IMR-90 (cell line): ENCODE results near the gene STK17A. TPM values are rescaled to one million over a fixed set of nuclear protein-coding genes. Genes with fewer than 3 reads are reported as not detected.

Experiments used
- ATAC-seq: fragments of 200-7000 bp; cut with Tn5 transposase; 2 replicates; pipeline ENCODE4 v1.9.1; 2020; ENCODE audit warnings: low read depth, mild to moderate bottlenecking, moderate library complexity
- BruUV-seq: library from RNA; stranded (reverse); fragments of 400-500 nt; replicated peaks from 2 replicates; lab custom pipeline; 2021; lab: Mats Ljungman, UMichigan
- CTCF ChIA-PET: fragments of 300-600 bp; formaldehyde crosslinking; extraction: SDS; loops from one replicate; lab custom pipeline; 2021; ENCODE audit warnings: antibody characterized with exemption; lab: Yijun Ruan, JAX
- POLR2A ChIA-PET: fragments of 300-600 bp; sonication (Branson Sonifier 250); formaldehyde crosslinking; loops from one replicate; lab custom pipeline; 2022; ENCODE audit warnings: antibody characterized with exemption; ENCODE audit not compliant: unreplicated experiment; lab: Charles Lee
- DNase-seq: peaks from one replicate; pipeline ENCODE4 v3.0.0; 2013
- H2AFZ ChIP-seq: replicated peaks from 2 replicates; pipeline ENCODE3; 2013; ENCODE audit warnings: low read length, mild to moderate bottlenecking; ENCODE audit not compliant: poor library complexity
- H2AK5ac ChIP-seq: 2 replicates; pipeline ENCODE4 v1.6.1; 2013; ENCODE audit warnings: low read depth, low read length, inconsistent platforms
- H2AK9ac ChIP-seq: replicated peaks from 2 replicates; pipeline ENCODE3; 2013; ENCODE audit warnings: mild to moderate bottlenecking, low read depth, low read length, moderate library complexity; ENCODE audit not compliant: poor library complexity
- H2BK120ac ChIP-seq: 2 replicates; pipeline ENCODE4 v1.6.1; 2013; ENCODE audit warnings: low read depth, low read length, inconsistent platforms
- H2BK15ac ChIP-seq: 3 replicates; pipeline ENCODE4 v1.6.1; 2013; ENCODE audit warnings: low read depth, low read length, inconsistent platforms
- H2BK20ac ChIP-seq: 2 replicates; pipeline ENCODE4 v1.6.1; 2013; ENCODE audit warnings: low read depth, mild to moderate bottlenecking, inconsistent platforms, low read length, moderate library complexity
- H2BK5ac ChIP-seq: 2 replicates; pipeline ENCODE4 v1.6.1; 2013; ENCODE audit warnings: mild to moderate bottlenecking, low read depth, low read length, inconsistent platforms; ENCODE audit not compliant: poor library complexity, severe bottlenecking
- H3K14ac ChIP-seq: replicated peaks from 2 replicates; pipeline ENCODE4 v1.6.1; 2013; ENCODE audit warnings: low read depth, low read length, inconsistent platforms
- H3K18ac ChIP-seq: 2 replicates; pipeline ENCODE4 v1.6.1; 2013; ENCODE audit warnings: low read depth, low read length, control low read depth
- H3K23ac ChIP-seq: 2 replicates; pipeline ENCODE4 v1.6.1; 2013; ENCODE audit warnings: low read depth, low read length, inconsistent platforms
- H3K27ac ChIP-seq: 2 replicates; pipeline ENCODE4 v1.5.1; 2013; ENCODE audit warnings: mild to moderate bottlenecking, control low read depth, low read length; ENCODE audit not compliant: insufficient read depth
- H3K27me3 ChIP-seq: 2 replicates; pipeline ENCODE4 v1.6.1; 2013; ENCODE audit warnings: low read length; ENCODE audit not compliant: control insufficient read depth, insufficient read depth
- H3K36me3 ChIP-seq: 2 replicates; pipeline ENCODE4 v1.6.1; 2013; ENCODE audit warnings: low read length, mixed read lengths; ENCODE audit not compliant: control insufficient read depth, insufficient read depth
- H3K4ac ChIP-seq: 2 replicates; pipeline ENCODE4 v1.6.1; 2013; ENCODE audit warnings: low read depth, low read length, inconsistent platforms
- H3K4me1 ChIP-seq: 2 replicates; pipeline ENCODE4 v1.6.1; 2013; ENCODE audit warnings: low read length, mixed read lengths; ENCODE audit not compliant: control insufficient read depth, insufficient read depth
- H3K4me2 ChIP-seq: 2 replicates; pipeline ENCODE4 v1.6.1; 2013; ENCODE audit warnings: low read depth, mild to moderate bottlenecking, control low read depth, low read length, moderate library complexity
- H3K4me3 ChIP-seq: 2 replicates; pipeline ENCODE4 v1.5.1; 2013; ENCODE audit warnings: low read depth, mild to moderate bottlenecking, control low read depth, low read length, moderate library complexity; ENCODE audit not compliant: insufficient read depth
- H3K56ac ChIP-seq: 2 replicates; pipeline ENCODE4 v1.6.1; 2013; ENCODE audit warnings: low read length, inconsistent platforms; ENCODE audit not compliant: insufficient read depth; ENCODE audit errors: extremely low read depth
- H3K79me1 ChIP-seq, 2 experiments: 2 replicates each; pipeline ENCODE4 v1.6.1; 2013; ENCODE audit warnings: low read length in 2 of 2, inconsistent platforms in 1 of 2, low read depth in 1 of 2
- H3K9ac ChIP-seq: 2 replicates; pipeline ENCODE4 v1.6.1; 2013; ENCODE audit warnings: low read depth, low read length, control low read depth
- H3K9me1 ChIP-seq: 2 replicates; pipeline ENCODE4 v1.6.1; 2013; ENCODE audit warnings: low read length, inconsistent platforms; ENCODE audit not compliant: insufficient read depth
- H3K9me3 ChIP-seq: 2 replicates; pipeline ENCODE4 v1.6.1; 2013; ENCODE audit warnings: low read length; ENCODE audit not compliant: control insufficient read depth, insufficient read depth
- H4K20me1 ChIP-seq: 2 replicates; pipeline ENCODE4 v1.6.1; 2013; ENCODE audit warnings: low read length, inconsistent platforms; ENCODE audit not compliant: insufficient read depth
- H4K5ac ChIP-seq: 2 replicates; pipeline ENCODE4 v1.6.1; 2013; ENCODE audit warnings: mild to moderate bottlenecking, low read depth, low read length, control low read depth
- H4K8ac ChIP-seq, 2 experiments: 2 replicates each; pipeline ENCODE4 v1.6.1; 2013; ENCODE audit warnings: low read depth in 2 of 2, low read length in 2 of 2, control low read depth in 1 of 2, inconsistent platforms in 1 of 2
- H4K91ac ChIP-seq: 2 replicates; pipeline ENCODE4 v1.6.1; 2013; ENCODE audit warnings: low read depth, low read length, inconsistent platforms; ENCODE audit not compliant: insufficient read depth
- BHLHE40 ChIP-seq: fragments of 150-350 bp; IDR thresholded peaks from 2 replicates; pipeline ENCODE4 v1.6.1; 2016; ENCODE audit warnings: mild to moderate bottlenecking, low read depth, low read length
- CHD1 ChIP-seq: IDR thresholded peaks from 2 replicates; pipeline ENCODE4 v1.6.1; 2012; ENCODE audit warnings: low read depth, low read length, improper control_type of control experiment
- MAFK ChIP-seq: IDR thresholded peaks from 2 replicates; pipeline ENCODE4 v1.6.1; 2012; ENCODE audit warnings: low read depth, low read length, improper control_type of control experiment
- MAZ ChIP-seq: IDR thresholded peaks from 2 replicates; pipeline ENCODE4 v1.6.1; 2012; ENCODE audit warnings: low read depth, mild to moderate bottlenecking, low read length, improper control_type of control experiment, moderate library complexity, borderline replicate concordance
- MXI1 ChIP-seq: IDR thresholded peaks from 2 replicates; pipeline ENCODE4 v1.6.1; 2012; ENCODE audit warnings: low read depth, mild to moderate bottlenecking, low read length, moderate library complexity, borderline replicate concordance
- POLR2A ChIP-seq: IDR thresholded peaks from 2 replicates; pipeline ENCODE4 v1.6.1; 2012; ENCODE audit warnings: mild to moderate bottlenecking, low read depth, low read length
- RAD21 ChIP-seq: IDR thresholded peaks from 2 replicates; pipeline ENCODE4 v1.6.1; 2012; ENCODE audit warnings: low read length, improper control_type of control experiment
- WGBS, 2 experiments: methylation state at CpG; one replicate each; pipeline versions ENCODE4 v1.1.5 to v1.1.7; 2013; ENCODE audit warnings: missing lambda C conversion rate in 2 of 2; ENCODE audit not compliant: insufficient read length in 1 of 2; ENCODE audit errors: extremely low coverage in 2 of 2; 5-methylcytosine and 5-hydroxymethylcytosine counted together
- dilution Hi-C: fragments of 300-500 bp; cut with HindIII; formaldehyde crosslinking; loops from one replicate; pipeline ENCODE4 v1.14.3; 2018; ENCODE audit warnings: low sequenced_read_pairs; ENCODE audit not compliant: unreplicated experiment
- in situ Hi-C: fragments of 300-500 bp; cut with MboI; formaldehyde crosslinking; loops from 3 replicates; pipeline ENCODE4 v1.14.3; 2019; ENCODE audit warnings: low sequenced_read_pairs, inconsistent platforms, mixed read lengths
- intact Hi-C: fragments of 100-400 bp; cut with micrococcal nuclease; formaldehyde crosslinking; loops from 2 replicates; pipeline ENCODE4 v1.10.0; 2022
- polyA plus RNA-seq, 3 experiments: library from polyadenylated mRNA; depleted of rRNA; stranded (reverse); fragments of >200 nt; gene quantifications; 2 replicates each; pipeline ENCODE4 v1.2.3, GENCODE V29; 2012; ENCODE audit warnings: low replicate concordance in 1 of 3
- total RNA-seq: library from RNA; depleted of rRNA; stranded (reverse); fragments of >200 nt; gene quantifications from 2 replicates; pipeline ENCODE4 v1.2.3, GENCODE V29; 2012

STK17A gene
- total and polyA plus RNA-seq, 2 of the 4 experiments (the other 2 are of a cell fraction): 40.5 to 50.5 TPM

- in situ Hi-C loops: loop anchor here (5.0 kb wide), 2 partner anchors 119 to 254 kb away; no protein-coding TSS in a partner anchor
- Histone ChIP-seq H3K4me2 (peak overlapping the region; percentile 76), H3K27me3 (peaks cover 2% of the 10 kb centered on the region; the same call in 1 of the 2 replicates), H4K8ac (peak overlapping the region in 1 of 2 experiments; percentile 31; a peak in 1 of 4 replicates), H2AK5ac (peak overlapping the region; percentile 27), H3K56ac (peak overlapping the region; percentile 89), H4K91ac (peak overlapping the region; percentile 22; the same call in 1 of the 2 replicates), H3K4me3 (peak overlapping the region; percentile 91), H3K23ac (peak overlapping the region; percentile 80), H3K36me3 (no peaks in the 10 kb centered on the region), H4K20me1 (peaks cover 50% of the 10 kb centered on the region), H3K14ac (peak overlapping the region; percentile 62), H3K4ac (peak overlapping the region; percentile 57), H2BK5ac (peak overlapping the region; percentile 65), H4K5ac (peak overlapping the region; percentile 3; the same call in 1 of the 2 replicates), H3K27ac (peak overlapping the region; percentile 78), H2BK120ac (peak overlapping the region; percentile 29), H2BK15ac (0 out of 3 replicates have a peak overlapping the region, but pooled peaks have one; percentile 26), H3K18ac (peak overlapping the region; percentile 58), H2BK20ac (no peak overlapping the region), H3K9ac (peak overlapping the region; percentile 54), H3K9me1 (0 out of 2 replicates have a peak, but pooled peaks cover 3% of the 10 kb centered on the region), H3K9me3 (no peaks in the 10 kb centered on the region), H3K79me1 (peaks cover 0 to 18% of the 10 kb centered on the region in 2 experiments; a peak in 2 of 4 replicates), H2AK9ac (peak overlapping the region; percentile 91), H2AFZ (peak overlapping the region; percentile 87), H3K4me1 (peaks cover 2% of the 10 kb centered on the region)
- no TSS peak for BruUV-seq
- ChIA-PET POLR2A (interaction anchor here (0.6 to 1.3 kb wide), 4 partner anchors 35 to 116 kb away, joined by 4 to 23 read pairs (median 10); no protein-coding TSS in a partner anchor), CTCF (interaction anchor here (0.6 to 2.7 kb wide), 43 partner anchors 9 to 695 kb away, joined by 3 to 104 read pairs (median 5); no protein-coding TSS in a partner anchor)
- DNase-seq: peak; percentile 46
- 3% methylated on average over 41 of the region's 66 CpGs; no CpG with 5 or more reads in 1 of the 2 experiments for WGBS, 2 experiments
- dilution Hi-C loops: no loop called here
- no peak; the same call in 1 of the 2 replicates for TF ChIP-seq POLR2A
- no peak for TF ChIP-seq MAZ
- peak; percentile 16; the same call in 1 of the 2 replicates for TF ChIP-seq BHLHE40
- TF ChIP-seq RAD21: no peak
- TF ChIP-seq MAFK: no peak
- no peak for TF ChIP-seq CHD1
- TF ChIP-seq MXI1: peak; percentile 77
- peak; percentile 16 for ATAC-seq
- intact Hi-C loops: loop anchor here (1.0 to 10.0 kb wide), 4 partner anchors 117 to 649 kb away; partner anchors contain the start of genes MRPL32 and PSMA2
Measured at GRCh38 chr7:43583424-43584194, 701 bp downstream of the STK17A start.
